Choroid plexus epithelial cell (primary cell): Measurements from ENCODE around the gene NTM.
A peak's percentile ranks its signal among the peaks of the same experiment; 100 is the strongest.

Experiments used
- DNase-seq: peaks from one replicate; pipeline ENCODE4 v3.0.0-alpha.2; 2010; ENCODE audit warnings: low read depth
- H3K4me3 ChIP-seq: 2 replicates; pipeline ENCODE4 v1.5.1; 2011; ENCODE audit warnings: low read depth, mild to moderate bottlenecking, control low read depth, low read length, moderate library complexity
- CTCF ChIP-seq: conservative IDR thresholded peaks from 2 replicates; pipeline ENCODE4 v1.5.1; 2011; ENCODE audit warnings: low read depth, mild to moderate bottlenecking, control low read depth, inconsistent platforms, low read length, moderate library complexity

NTM gene

GRCh38 chr11:132154781-132155180 is 784.4 kb downstream of the NTM start:
- DNase-seq = no peak
- H3K4me3 ChIP-seq = no peak overlapping the region
- TF ChIP-seq CTCF = no peak

- H3K4me3 ChIP-seq = no peak overlapping the region
- peak; percentile 65 for TF ChIP-seq CTCF
- peak; percentile 34 for DNase-seq
These were observed 787.7 kb downstream of the NTM start for GRCh38 chr11:132158091-132158490.

GRCh38 chr11:132158696-132159095 is 788.3 kb downstream of the NTM start:
- H3K4me3 ChIP-seq = no peak overlapping the region
- no peak for TF ChIP-seq CTCF
- DNase-seq = peak; percentile 37

- no peak overlapping the region for H3K4me3 ChIP-seq
- DNase-seq = no peak
- TF ChIP-seq CTCF = no peak
These were observed 791.1 kb downstream of the NTM start for GRCh38 chr11:132161403-132162078.

GRCh38 chr11:132168344-132168981 is 798.0 kb downstream of the NTM start:
- H3K4me3 ChIP-seq = no peak overlapping the region
- no peak for TF ChIP-seq CTCF
- no peak for DNase-seq

GRCh38 chr11:132171031-132171430 is 800.6 kb downstream of the NTM start:
- no peak overlapping the region for H3K4me3 ChIP-seq
- DNase-seq = no peak
- TF ChIP-seq CTCF = no peak
